MCF 10A (cell line): ENCODE results near the gene TUBGCP6. TPM values are rescaled to one million over a fixed set of nuclear protein-coding genes. Genes with fewer than 3 reads are reported as not detected.

ENCODE experiments used
- BruUV-seq: library from RNA; stranded (reverse); fragments of 400-500 nt; replicated peaks from 2 replicates; lab custom pipeline; 2021; lab: Mats Ljungman, UMichigan
- CTCF ChIA-PET: fragments of 300-600 bp; sonication (Branson Sonifier 250); formaldehyde crosslinking; extraction: SDS; loops from one replicate; lab custom pipeline; 2021; ENCODE audit warnings: antibody characterized with exemption, inconsistent platforms; lab: Yijun Ruan, JAX
- POLR2A ChIA-PET: fragments of 300-600, 350-650 bp; sonication (Branson Sonifier 250); formaldehyde crosslinking; extraction: SDS; loops from one replicate; lab custom pipeline; 2020; ENCODE audit warnings: antibody characterized with exemption, inconsistent platforms; lab: Yijun Ruan, JAX
- DNase-seq: peaks from one replicate; pipeline ENCODE4 v3.0.0-alpha.2; 2018; ENCODE audit not compliant: unreplicated experiment
- H3K27ac Mint-ChIP-seq: one replicate; pipeline ENCODE4 v1.8.0; 2022; ENCODE audit warnings: mild to moderate bottlenecking, low read depth, mixed read lengths; ENCODE audit not compliant: unreplicated experiment
- H3K27me3 Mint-ChIP-seq: one replicate; pipeline ENCODE4 v1.8.0; 2022; ENCODE audit warnings: mixed read lengths; ENCODE audit not compliant: insufficient read depth, unreplicated experiment
- H3K36me3 Mint-ChIP-seq: one replicate; pipeline ENCODE4 v1.8.0; 2022; ENCODE audit warnings: mild to moderate bottlenecking, moderate library complexity, mixed read lengths; ENCODE audit not compliant: insufficient read depth, unreplicated experiment
- H3K4me1 Mint-ChIP-seq: one replicate; pipeline ENCODE4 v1.8.0; 2022; ENCODE audit warnings: mixed read lengths; ENCODE audit not compliant: insufficient read depth, unreplicated experiment
- H3K4me3 Mint-ChIP-seq: one replicate; pipeline ENCODE4 v1.8.0; 2022; ENCODE audit warnings: mild to moderate bottlenecking, moderate library complexity, mixed read lengths; ENCODE audit not compliant: unreplicated experiment
- H3K9me3 Mint-ChIP-seq: one replicate; pipeline ENCODE4 v1.8.0; 2022; ENCODE audit warnings: mixed read lengths; ENCODE audit not compliant: unreplicated experiment
- intact Hi-C: fragments of 100-400 bp; cut with micrococcal nuclease; formaldehyde crosslinking; loops from 2 replicates; pipeline ENCODE4 v1.14.1; 2022
- total RNA-seq: library from RNA; stranded (reverse); gene quantifications from 2 replicates; pipeline ENCODE4 v1.2.3, GENCODE V29; 2022
- TF ChIP-seq, protein P1 (sequence below): fragments of 200-600 bp; IDR thresholded peaks from one replicate; pipeline ENCODE4 v1.8.0; 2022; ENCODE audit warnings: antibody characterized with exemption, mild to moderate bottlenecking; ENCODE audit not compliant: unreplicated experiment

Gene TUBGCP6
- total RNA-seq, 1 experiment from 2014 or later = 27.9 TPM

DNA sequence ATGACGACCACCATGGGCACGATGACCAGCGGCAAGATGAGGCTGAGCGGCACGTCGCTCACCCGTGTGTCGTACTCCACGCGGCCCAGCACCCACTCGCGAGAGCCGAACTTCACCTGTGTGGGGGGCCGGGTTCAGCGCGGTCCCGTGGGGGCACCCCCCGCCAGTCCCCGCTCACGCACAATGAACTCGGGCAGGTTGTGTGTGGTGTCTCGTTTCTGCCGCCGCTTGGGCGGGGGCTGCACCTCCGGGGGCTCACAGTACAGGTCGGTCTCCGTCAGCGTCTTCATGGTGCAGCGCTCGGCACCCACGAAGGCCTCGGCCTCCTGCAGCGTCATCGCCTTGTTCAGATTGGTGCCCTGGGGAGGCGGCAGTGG lies 36.5 kb upstream of the TUBGCP6 start:
- Mint-ChIP-seq H3K27ac (no peak overlapping the region), H3K9me3 (no peaks in the 10 kb centered on the region), H3K4me1 (peaks cover 4% of the 10 kb centered on the region), H3K4me3 (no peak overlapping the region), H3K36me3 (peaks cover 86% of the 10 kb centered on the region), H3K27me3 (no peaks in the 10 kb centered on the region)
- intact Hi-C loops = no loop called here
- no peak for DNase-seq
- BruUV-seq = no TSS peak
- TF ChIP-seq, protein P1, sequence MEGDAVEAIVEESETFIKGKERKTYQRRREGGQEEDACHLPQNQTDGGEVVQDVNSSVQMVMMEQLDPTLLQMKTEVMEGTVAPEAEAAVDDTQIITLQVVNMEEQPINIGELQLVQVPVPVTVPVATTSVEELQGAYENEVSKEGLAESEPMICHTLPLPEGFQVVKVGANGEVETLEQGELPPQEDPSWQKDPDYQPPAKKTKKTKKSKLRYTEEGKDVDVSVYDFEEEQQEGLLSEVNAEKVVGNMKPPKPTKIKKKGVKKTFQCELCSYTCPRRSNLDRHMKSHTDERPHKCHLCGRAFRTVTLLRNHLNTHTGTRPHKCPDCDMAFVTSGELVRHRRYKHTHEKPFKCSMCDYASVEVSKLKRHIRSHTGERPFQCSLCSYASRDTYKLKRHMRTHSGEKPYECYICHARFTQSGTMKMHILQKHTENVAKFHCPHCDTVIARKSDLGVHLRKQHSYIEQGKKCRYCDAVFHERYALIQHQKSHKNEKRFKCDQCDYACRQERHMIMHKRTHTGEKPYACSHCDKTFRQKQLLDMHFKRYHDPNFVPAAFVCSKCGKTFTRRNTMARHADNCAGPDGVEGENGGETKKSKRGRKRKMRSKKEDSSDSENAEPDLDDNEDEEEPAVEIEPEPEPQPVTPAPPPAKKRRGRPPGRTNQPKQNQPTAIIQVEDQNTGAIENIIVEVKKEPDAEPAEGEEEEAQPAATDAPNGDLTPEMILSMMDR = no peak
- ChIA-PET POLR2A (interaction anchor here (1.2 to 2.9 kb wide), 3 partner anchors 10 to 23 kb away, joined by 3 to 22 read pairs (median 4); no protein-coding TSS in a partner anchor), CTCF (interaction anchor here (1.1 to 1.7 kb wide), 2 partner anchors 9 to 60 kb away, joined by 3 to 5 read pairs; no protein-coding TSS in a partner anchor)

DNA sequence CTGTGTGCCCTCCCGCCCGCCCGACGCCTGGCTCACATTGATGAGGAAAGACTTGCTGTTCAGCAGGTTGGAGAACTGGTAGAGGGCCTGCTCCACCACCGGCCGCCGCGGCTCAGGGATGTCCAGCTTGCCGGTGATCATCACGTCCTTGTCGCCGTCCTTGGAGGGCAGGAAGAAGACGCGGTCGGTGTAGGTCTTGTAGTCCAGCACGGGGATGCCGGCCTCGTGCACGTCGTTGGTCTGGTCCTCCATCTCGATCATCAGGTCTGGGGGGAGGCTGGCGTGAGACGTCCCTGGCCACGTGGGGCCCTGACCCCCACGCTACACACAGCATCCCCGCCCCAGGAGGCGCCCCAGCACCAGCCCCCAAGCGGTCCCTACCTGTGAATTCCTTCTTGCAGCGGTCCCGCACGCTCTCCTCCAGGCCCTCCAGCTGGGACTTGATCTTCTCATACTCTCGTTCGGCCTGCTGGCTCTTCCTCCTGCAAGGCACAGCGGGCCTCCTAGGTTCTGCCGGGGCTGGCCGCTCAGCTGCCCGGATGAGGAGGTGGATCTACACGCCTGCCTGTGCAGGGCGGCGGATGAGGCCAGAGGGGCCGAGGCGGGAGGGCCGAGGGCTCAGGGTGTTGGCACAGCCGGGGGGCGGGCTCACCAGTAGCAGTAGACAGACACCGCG lies 36.0 kb upstream of the TUBGCP6 start:
- ChIA-PET CTCF (interaction anchor here (1.1 to 1.7 kb wide), 2 partner anchors 9 to 61 kb away, joined by 3 to 5 read pairs; no protein-coding TSS in a partner anchor), POLR2A (interaction anchor here (1.5 to 2.9 kb wide), 2 partner anchors 13 to 24 kb away, joined by 3 to 22 read pairs; no protein-coding TSS in a partner anchor)
- no peak overlapping the region for H3K27ac Mint-ChIP-seq
- intact Hi-C loops = no loop called here
- peaks cover 4% of the 10 kb centered on the region for H3K4me1 Mint-ChIP-seq
- no peaks in the 10 kb centered on the region for H3K9me3 Mint-ChIP-seq
- H3K4me3 Mint-ChIP-seq = no peak overlapping the region
- no peaks in the 10 kb centered on the region for H3K27me3 Mint-ChIP-seq
- no peak for DNase-seq
- TF ChIP-seq, protein P1 = no peak
- TSS peak; percentile 47 for BruUV-seq
- H3K36me3 Mint-ChIP-seq = peaks cover 86% of the 10 kb centered on the region

DNA sequence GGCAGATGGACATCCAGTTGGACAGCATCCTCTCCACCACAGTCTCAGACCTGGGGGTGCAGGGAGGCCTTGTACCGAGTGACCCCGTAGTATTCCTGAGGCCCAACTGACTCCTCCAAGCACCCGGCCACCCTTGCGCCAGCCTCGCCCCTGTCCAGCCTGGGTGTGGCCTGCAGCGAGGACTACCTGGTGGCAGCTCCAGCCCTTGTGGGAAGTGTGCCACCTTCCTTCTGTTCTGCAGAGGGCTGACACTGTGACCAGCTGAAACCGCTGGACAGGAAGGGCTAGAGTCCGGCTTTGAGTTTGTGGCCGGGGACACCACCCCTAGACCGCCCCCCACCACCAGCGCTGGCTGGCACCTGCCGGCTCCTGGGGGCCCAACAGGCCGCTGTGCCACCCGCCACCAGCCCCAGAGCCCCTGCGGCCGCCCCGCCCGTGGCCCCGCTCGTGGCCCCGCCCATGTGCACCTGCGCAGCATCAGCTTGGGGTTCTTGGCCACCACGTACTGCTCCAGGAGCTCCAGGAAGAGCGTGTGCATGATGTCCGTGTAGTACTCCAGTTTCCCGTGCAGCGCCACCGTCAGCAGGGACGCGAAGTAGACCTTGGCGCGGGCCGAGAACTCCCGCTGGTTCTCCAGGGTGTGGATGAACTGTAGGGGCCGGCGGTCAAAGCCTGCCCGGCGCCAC lies 35.3 kb upstream of the TUBGCP6 start:
- Mint-ChIP-seq H3K4me1 (peaks cover 4% of the 10 kb centered on the region), H3K9me3 (no peaks in the 10 kb centered on the region), H3K27me3 (no peaks in the 10 kb centered on the region), H3K4me3 (no peak overlapping the region), H3K27ac (no peak overlapping the region), H3K36me3 (peaks cover 87% of the 10 kb centered on the region)
- DNase-seq = no peak
- intact Hi-C loops = no loop called here
- CTCF ChIA-PET = interaction anchor here (0.9 kb wide), 1 partner anchor 13 kb away, joined by 3 read pairs; no protein-coding TSS in a partner anchor
- no TSS peak for BruUV-seq
- TF ChIP-seq, protein P1 = no peak
- POLR2A ChIA-PET = interaction anchor here (1.3 to 1.5 kb wide), 2 partner anchors 25 to 46 kb away, joined by 3 read pairs; partner anchors contain the start of gene DENND6B
